ENCODE measurements around the gene SH3D19. TPM values are rescaled to one million over a fixed set of nuclear protein-coding genes. Genes with fewer than 3 reads are reported as not detected.
A peak's percentile ranks its signal among the peaks of the same experiment; 100 is the strongest.

Gene SH3D19
- total and polyA plus RNA-seq, 2 of the 4 experiments (the other 2 are of a cell fraction) = 14.4 to 27.2 TPM

DNA sequence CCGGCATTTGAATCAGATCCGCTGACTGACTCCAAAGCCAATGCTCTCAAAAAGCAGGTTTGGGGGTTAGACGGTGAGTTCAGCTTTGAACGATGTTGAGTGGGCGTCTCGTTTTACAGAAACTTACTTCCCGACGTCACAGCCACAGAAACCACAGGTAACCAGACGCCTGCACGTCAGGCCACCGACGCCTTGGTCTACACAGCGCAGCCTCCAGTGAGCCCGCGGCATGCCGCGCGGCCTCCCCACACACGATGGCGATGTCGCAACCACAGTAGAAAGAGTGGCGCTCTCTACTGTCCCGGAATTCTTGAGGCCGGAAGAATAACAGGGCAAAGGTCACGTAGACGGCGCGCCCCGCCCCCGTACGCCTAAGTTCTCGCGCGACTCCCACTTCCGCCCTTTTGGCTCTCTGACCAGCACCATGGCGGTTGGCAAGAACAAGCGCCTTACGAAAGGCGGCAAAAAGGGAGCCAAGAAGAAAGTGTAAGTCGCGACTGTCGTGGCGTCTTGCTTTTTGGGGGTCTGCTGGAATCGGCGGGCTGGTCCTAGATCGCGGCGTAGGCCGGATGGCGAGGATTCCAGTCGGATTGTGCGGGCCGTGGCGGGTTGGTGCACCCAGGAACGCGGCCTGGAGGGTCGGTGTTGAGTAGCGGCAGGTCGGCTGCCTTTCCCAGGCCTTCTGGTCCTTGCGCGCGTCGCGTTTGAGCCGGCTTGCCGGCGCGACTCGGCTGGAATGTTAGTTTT lies 226.0 kb downstream of the SH3D19 start, which contains the start of gene RPS3A:
Gene RPS3A, plus strand, starts transcription at position 400 of the 747 bp plus-strand sequence. Its CDS starts 25 bp downstream, at position 425.
- no peaks in the 10 kb centered on the region for H3K27me3 ChIP-seq (ENCODE audit: control insufficient read depth, insufficient read depth, low read length)
- intact Hi-C loops (cut with micrococcal nuclease) = loop anchor here (5.0 to 10.0 kb wide), 2 partner anchors 82 to 1115 kb away; partner anchors contain the start of gene LRBA
- H3K4me1 ChIP-seq (ENCODE audit: control insufficient read depth, insufficient read depth, low read length) = no peaks in the 10 kb centered on the region
- peak within 1 kb of the TSS; percentile 97 for H3K4me3 ChIP-seq (ENCODE audit: insufficient read depth, low read depth, low read length)
- peak within 1 kb of the TSS; percentile 33; the same call in 1 of the 3 replicates for H2BK15ac ChIP-seq (ENCODE audit: low read depth, low read length)
- CTCF ChIA-PET = interaction anchor here (0.6 kb wide), 2 partner anchors 18 to 374 kb away, joined by 3 to 4 read pairs; no protein-coding TSS in a partner anchor
- peak within 1 kb of the TSS; percentile 88 for H2AK5ac ChIP-seq (ENCODE audit: low read depth, low read length)
- H3K4me2 ChIP-seq (ENCODE audit: low read depth, low read length) = peak within 1 kb of the TSS; percentile 97
- H4K91ac ChIP-seq (ENCODE audit: insufficient read depth, low read depth, low read length) = peak within 1 kb of the TSS; percentile 87
- H2AK9ac ChIP-seq (replicated peaks; ENCODE audit: low read depth, low read length, poor library complexity) = peak within 1 kb of the TSS; percentile 99
- peak within 1 kb of the TSS; percentile 84 to 99 for H4K8ac ChIP-seq (ENCODE audit: low read depth in 2 of 2, low read length in 2 of 2)
- peaks cover 44% of the 10 kb centered on the region for H4K20me1 ChIP-seq (ENCODE audit: insufficient read depth, low read length)
- dilution Hi-C loops (cut with HindIII; ENCODE audit: low sequenced_read_pairs, unreplicated experiment) = no loop called here
- peak within 1 kb of the TSS; percentile 63; the same call in 1 of the 2 replicates for H2BK20ac ChIP-seq (ENCODE audit: low read depth, low read length)
- DNase-seq = peak; percentile 98
- H2BK120ac ChIP-seq (ENCODE audit: low read depth, low read length) = peak within 1 kb of the TSS; percentile 79
- peak within 1 kb of the TSS; percentile 87 for H4K5ac ChIP-seq (ENCODE audit: low read depth, low read length)
- WGBS, 2 experiments (ENCODE audit: extremely low coverage in 2 of 2, insufficient read length in 1 of 2) = 0% methylated on average over 25 of the region's 69 CpGs; no CpG with 5 or more reads in 1 of the 2 experiments
- H3K9me3 ChIP-seq (ENCODE audit: control insufficient read depth, insufficient read depth, low read length) = no peaks in the 10 kb centered on the region
- peak within 1 kb of the TSS; percentile 93 for H3K23ac ChIP-seq (ENCODE audit: low read depth, low read length)
- POLR2A ChIA-PET (ENCODE audit: unreplicated experiment) = no interaction called here
- H3K36me3 ChIP-seq (ENCODE audit: control insufficient read depth, insufficient read depth, low read length) = peaks cover 17% of the 10 kb centered on the region
- H3K14ac ChIP-seq (replicated peaks; ENCODE audit: low read depth, low read length) = peak within 1 kb of the TSS; percentile 93
- H2AFZ ChIP-seq (replicated peaks; ENCODE audit: low read length, poor library complexity) = peak within 1 kb of the TSS; percentile 97
- ATAC-seq (ENCODE audit: low read depth) = peak; percentile 97
- H3K9me1 ChIP-seq (ENCODE audit: insufficient read depth, low read length) = no peaks in the 10 kb centered on the region
- peak within 1 kb of the TSS; percentile 85 for H3K4ac ChIP-seq (ENCODE audit: low read depth, low read length)
- H3K56ac ChIP-seq (ENCODE audit: extremely low read depth, insufficient read depth, low read length) = peak within 1 kb of the TSS; percentile 91
- H3K18ac ChIP-seq (ENCODE audit: low read depth, low read length) = peak within 1 kb of the TSS; percentile 53
- in situ Hi-C loops (cut with MboI; ENCODE audit: low sequenced_read_pairs) = no loop called here
- H3K9ac ChIP-seq (ENCODE audit: low read depth, low read length) = peak within 1 kb of the TSS; percentile 98
- H3K27ac ChIP-seq (ENCODE audit: insufficient read depth, low read length) = peak within 1 kb of the TSS; percentile 82
- BruUV-seq (replicated peaks) = TSS peak; percentile 51
- H3K79me1 ChIP-seq (ENCODE audit: low read depth in 1 of 2, low read length in 2 of 2) = peaks cover 3 to 21% of the 10 kb centered on the region in 2 experiments; a peak in 3 of 4 replicates
- H2BK5ac ChIP-seq (ENCODE audit: low read depth, low read length, poor library complexity, severe bottlenecking) = peak within 1 kb of the TSS; percentile 89
- peak; percentile 81; the same call in 1 of the 2 replicates for TF ChIP-seq MAZ (IDR thresholded peaks at IDR 0.05; ENCODE audit: borderline replicate concordance, low read depth, low read length)
- TF ChIP-seq NFE2L2 (IDR thresholded peaks at IDR 0.05; ENCODE audit: low read depth, low read length) = 0 out of 2 replicates have a peak, but pooled peaks have one; percentile 24
- TF ChIP-seq BHLHE40 (IDR thresholded peaks at IDR 0.05; ENCODE audit: low read depth, low read length) = peak; percentile 47; the same call in 1 of the 2 replicates
- TF ChIP-seq CEBPB (IDR thresholded peaks at IDR 0.05; ENCODE audit: low read depth, low read length) = peak; percentile 98
- TF ChIP-seq RAD21 (IDR thresholded peaks at IDR 0.05; ENCODE audit: low read length) = no peak
- TF ChIP-seq, protein P1, sequence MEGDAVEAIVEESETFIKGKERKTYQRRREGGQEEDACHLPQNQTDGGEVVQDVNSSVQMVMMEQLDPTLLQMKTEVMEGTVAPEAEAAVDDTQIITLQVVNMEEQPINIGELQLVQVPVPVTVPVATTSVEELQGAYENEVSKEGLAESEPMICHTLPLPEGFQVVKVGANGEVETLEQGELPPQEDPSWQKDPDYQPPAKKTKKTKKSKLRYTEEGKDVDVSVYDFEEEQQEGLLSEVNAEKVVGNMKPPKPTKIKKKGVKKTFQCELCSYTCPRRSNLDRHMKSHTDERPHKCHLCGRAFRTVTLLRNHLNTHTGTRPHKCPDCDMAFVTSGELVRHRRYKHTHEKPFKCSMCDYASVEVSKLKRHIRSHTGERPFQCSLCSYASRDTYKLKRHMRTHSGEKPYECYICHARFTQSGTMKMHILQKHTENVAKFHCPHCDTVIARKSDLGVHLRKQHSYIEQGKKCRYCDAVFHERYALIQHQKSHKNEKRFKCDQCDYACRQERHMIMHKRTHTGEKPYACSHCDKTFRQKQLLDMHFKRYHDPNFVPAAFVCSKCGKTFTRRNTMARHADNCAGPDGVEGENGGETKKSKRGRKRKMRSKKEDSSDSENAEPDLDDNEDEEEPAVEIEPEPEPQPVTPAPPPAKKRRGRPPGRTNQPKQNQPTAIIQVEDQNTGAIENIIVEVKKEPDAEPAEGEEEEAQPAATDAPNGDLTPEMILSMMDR (conservative IDR thresholded peaks at IDR 0.05; ENCODE audit: low read depth, low read length) = peak; percentile 94
- no peak; the same call in 1 of the 2 replicates for TF ChIP-seq CHD1 (IDR thresholded peaks at IDR 0.05; ENCODE audit: low read depth, low read length)
- no peak; the same call in 1 of the 2 replicates for TF ChIP-seq MXI1 (IDR thresholded peaks at IDR 0.05; ENCODE audit: borderline replicate concordance, low read depth, low read length)
- TF ChIP-seq, protein P2, sequence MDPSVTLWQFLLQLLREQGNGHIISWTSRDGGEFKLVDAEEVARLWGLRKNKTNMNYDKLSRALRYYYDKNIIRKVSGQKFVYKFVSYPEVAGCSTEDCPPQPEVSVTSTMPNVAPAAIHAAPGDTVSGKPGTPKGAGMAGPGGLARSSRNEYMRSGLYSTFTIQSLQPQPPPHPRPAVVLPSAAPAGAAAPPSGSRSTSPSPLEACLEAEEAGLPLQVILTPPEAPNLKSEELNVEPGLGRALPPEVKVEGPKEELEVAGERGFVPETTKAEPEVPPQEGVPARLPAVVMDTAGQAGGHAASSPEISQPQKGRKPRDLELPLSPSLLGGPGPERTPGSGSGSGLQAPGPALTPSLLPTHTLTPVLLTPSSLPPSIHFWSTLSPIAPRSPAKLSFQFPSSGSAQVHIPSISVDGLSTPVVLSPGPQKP (IDR thresholded peaks at IDR 0.05; ENCODE audit: borderline replicate concordance, low read depth, low read length) = no peak
- peak; percentile 97 for TF ChIP-seq POLR2A (IDR thresholded peaks at IDR 0.05; ENCODE audit: low read depth, low read length)
- TF ChIP-seq RCOR1 (IDR thresholded peaks at IDR 0.05; ENCODE audit: insufficient replicate concordance, low read length) = peak; percentile 45
- 0 out of 2 replicates have a peak, but pooled peaks have one; percentile 14 for TF ChIP-seq SMC3 (IDR thresholded peaks at IDR 0.05; ENCODE audit: low read depth, low read length)
- no peak for TF ChIP-seq RFX5 (IDR thresholded peaks at IDR 0.05; ENCODE audit: low read depth, low read length)
